Fibroblast of skin of left biceps (primary cell): ENCODE measurements around the gene PRR22.

Source experiments
- DNase-seq, 2 experiments: peaks; one replicate each; pipeline ENCODE4 v3.0.0-alpha.2; 2013; ENCODE audit warnings: low read depth in 2 of 2

Gene PRR22

GRCh38 chr19:5784581-5785147 lies at the start of gene PRR22:
Gene PRR22, minus strand, starts transcription at chr19:5784746. Its CDS starts 86 bp downstream, at chr19:5784660.
- no peak for DNase-seq

- DNase-seq = no peak
Measured at GRCh38 chr19:5832527-5833216, 48.1 kb upstream of the PRR22 start.

DNA sequence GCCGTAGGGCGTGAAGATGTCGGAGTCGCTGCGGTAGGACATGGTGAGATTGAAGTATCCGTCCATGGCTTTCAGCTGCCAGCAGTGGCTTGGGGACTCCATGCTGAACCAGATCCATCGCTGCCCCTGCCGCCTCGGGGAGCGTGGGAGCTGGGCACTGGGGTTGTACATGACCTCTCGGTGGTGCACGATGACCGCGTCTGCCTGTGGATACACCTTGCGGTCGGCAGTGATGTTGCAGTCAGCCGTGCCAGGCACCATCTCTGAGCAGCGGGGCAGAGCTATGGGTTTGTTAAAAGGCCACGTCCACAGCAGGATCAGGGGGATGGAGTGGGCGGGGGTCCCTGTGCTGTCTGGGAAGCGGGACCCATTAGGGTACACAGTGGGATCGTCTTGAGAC lies 47.5 kb upstream of the PRR22 start:
- no peak for DNase-seq

DNA sequence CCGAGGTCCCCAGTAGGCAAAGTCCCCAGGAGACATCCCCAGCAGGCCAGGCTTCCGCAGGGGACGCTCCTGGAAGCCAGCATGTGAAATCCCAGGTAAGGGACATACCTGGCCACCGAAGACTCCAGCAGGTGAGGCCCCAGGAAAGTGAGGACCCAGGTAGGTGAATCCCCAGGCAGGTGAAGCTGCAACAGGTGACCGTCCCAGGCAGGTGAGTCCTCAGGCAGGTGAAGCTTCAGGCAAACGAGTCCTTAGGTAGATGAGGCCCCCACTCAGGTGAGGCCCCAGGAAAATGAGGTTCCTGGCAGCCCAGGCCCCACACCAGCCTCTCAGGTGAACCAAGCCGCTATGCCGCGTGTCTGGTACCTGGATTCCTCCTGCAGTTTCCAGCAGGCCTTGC lies 46.6 kb upstream of the PRR22 start:
- no peak for DNase-seq

- DNase-seq = no peak
Measured at GRCh38 chr19:5829567-5830310, 45.2 kb upstream of the PRR22 start.

DNA sequence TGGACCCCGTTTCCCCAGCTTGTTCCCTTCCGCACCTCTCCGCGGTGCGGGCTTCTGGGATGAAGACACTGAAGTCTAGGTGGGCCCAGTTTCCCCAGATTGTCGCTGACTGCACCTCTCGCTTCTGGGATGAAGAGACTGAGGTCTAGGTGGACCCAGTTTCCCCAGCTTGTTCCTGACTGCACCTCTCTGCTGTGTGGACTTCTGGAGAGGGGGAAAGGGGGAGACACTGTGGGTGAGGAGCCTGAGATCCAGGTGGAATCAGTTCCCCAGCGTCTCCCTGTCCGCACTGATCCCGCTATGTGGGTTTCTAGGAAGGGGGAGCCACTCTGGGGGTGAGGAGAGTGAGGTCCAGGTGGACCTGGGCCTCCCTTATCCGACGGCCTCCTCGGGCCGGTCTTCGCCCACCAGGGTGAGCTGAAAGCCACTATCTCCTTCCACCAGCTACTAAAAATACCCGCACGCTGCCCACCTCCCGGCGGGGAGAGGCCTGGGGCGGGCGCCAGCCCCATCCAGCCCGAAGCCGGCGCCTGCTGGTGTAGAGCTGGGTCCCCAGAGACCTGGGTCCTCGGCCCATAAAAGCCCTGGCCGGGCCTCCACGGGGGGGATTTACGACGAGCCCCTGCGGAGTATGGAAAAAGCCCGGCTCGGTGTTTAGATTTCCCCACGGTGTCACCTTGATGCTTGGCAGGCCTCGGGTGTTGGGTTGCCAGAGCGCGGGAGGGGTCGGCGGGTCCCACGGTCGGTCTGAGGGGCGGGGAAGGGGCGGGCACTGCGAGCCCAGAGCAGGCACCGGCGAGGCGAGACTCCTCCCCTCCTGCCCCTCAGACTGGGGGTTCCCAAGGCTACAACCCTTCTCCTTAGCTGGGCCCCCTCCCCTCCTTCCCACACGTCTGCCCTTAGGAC lies 44.4 kb upstream of the PRR22 start:
- no peak for DNase-seq

DNA sequence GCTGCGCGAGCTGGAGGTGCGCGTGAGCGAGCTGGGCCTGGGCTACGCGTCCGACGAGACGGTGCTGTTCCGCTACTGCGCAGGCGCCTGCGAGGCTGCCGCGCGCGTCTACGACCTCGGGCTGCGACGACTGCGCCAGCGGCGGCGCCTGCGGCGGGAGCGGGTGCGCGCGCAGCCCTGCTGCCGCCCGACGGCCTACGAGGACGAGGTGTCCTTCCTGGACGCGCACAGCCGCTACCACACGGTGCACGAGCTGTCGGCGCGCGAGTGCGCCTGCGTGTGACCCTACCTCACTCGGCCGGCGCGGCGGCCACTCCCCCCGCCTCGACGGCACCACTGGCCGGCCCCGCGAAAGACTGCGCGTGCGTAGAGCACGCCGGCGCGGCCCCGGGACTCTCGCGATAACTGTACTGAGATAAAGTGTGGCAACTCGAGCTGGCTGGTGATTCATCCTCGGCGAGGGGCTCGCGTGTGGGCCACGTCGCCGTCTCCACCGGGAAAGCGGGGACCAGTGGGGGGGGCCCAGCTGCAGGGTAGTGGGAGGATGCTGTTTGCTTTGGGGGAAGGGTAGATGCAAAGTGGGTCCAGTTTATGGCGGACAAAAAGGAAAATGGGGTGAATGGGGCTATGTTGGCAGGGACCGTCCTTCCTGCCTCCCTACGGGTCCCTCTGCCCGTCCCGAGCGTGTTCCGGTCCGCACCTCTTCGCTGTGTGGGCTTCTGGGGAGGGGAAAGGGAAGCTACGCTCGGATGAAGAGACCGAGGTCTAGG lies 43.5 kb upstream of the PRR22 start:
- peak; percentile 86 to 88 for DNase-seq

GRCh38 chr19:5827342-5827890 lies 42.9 kb upstream of the PRR22 start:
- no peak for DNase-seq

DNA sequence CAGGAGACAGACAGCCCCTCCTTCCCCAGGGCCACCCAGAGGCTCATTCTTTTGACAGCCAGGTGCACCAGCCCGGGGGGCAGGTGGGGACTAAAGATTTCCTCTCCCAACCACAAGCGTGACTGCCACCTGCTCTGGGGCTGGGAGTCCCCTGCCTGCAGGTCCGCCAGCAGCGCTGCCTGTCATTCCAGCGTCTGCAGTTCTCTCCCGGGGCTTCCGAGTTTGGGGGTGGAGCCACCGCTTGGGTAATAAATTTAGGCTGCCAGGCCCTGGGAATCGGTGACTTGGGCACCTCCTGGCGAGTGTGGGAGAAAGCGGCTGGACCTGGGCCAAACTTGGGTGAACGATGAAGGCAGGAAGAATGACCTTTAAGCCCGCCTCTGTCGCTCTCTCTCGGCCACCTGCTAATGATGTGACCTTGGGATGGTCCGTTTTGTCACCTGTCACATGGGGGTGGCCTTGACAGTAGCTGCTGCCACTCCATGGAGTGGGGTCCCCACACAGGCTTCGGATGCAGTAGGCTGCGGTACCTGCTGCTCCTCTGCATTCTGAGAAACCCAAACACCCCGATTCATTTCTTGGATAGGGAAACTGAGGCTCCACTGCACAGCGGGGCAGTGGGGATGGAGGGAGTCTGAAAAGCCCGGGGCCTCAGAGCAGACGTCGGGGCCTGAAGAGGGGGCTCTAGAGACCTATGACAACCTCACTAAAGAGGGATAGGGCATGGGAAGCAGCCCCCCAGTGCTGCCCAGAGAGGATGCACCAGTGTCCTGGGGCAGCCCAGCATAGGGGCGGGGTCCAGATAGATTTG lies 42.2 kb upstream of the PRR22 start:
- no peak for DNase-seq

DNA sequence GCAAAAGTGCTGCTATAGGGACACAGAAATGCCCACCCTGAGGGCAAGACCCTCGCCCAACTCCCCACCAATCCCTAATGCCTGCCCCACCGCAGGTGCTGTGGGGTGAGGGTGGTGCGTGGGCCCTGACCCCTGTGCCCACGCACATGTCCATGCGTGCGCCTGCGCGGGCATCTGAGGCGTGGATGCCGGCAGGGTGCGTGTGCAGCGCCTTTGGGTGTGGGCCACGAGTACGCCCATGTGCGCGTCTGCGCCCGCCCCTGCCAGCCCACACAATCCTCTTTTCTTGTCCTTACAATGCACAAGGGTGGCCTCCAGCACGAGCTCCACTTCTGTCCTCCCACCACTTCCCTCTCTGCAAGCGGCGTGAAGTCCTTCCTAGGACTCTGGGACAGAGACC lies 40.6 kb upstream of the PRR22 start:
- no peak for DNase-seq

GRCh38 chr19:5824751-5825150 lies 40.2 kb upstream of the PRR22 start:
- no peak for DNase-seq

GRCh38 chr19:5823579-5824281 lies 39.2 kb upstream of the PRR22 start:
- no peak for DNase-seq

DNA sequence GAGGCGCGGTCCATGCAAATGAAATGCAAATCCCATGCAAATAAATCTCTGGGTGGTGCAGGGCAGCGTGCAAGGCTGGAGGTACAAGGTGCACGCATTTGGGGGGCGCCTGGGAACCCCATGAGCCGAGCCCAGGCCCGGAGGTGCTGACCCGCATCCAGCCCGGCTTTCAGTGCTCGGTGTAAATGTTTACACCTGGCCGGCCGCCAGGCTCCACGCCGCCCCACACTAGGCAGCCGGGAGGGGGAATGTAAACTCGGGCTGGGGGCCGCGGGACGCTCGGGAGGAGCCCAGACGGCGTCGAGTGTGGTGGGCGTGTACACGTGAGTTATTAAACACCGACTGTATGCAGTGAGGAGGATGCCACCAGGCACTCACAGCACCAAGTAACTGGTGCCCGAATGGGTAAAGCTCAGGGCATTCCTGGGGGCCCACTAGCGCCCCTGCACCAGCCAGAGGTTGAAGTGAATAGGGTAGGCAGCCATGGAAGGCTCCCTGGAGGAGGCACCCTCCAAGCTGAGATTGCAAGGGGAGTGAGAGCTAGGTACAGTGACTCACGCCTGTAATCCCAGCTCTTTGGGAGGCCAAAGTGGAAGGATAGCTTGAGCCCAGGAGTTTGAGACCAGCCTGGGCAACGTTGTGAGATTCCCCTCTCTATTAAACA lies 37.8 kb upstream of the PRR22 start:
- DNase-seq = no peak

- no peak for DNase-seq
Measured at GRCh38 chr19:5821521-5822180, 37.1 kb upstream of the PRR22 start.

DNA sequence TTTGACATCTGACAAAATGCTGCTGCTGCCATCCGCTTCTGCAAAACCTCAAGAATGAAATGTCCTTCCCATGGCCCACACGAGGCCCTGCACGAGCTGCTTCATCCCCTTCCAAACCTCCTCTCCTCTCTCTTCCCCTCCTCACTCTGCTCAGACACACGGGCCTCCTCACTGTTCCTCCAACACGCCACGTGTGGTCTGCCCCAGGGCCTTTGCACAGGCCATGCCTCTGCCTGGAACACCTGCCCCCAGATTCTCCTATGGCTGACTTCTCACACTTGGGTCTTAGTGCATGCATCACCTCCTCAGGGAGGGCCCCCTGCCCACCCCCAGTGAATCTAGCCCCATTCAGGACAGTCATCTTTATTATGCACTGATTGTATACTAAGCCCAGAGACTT lies 36.2 kb upstream of the PRR22 start:
- no peak for DNase-seq

GRCh38 chr19:5818594-5818993 lies 34.0 kb upstream of the PRR22 start:
- no peak for DNase-seq

DNA sequence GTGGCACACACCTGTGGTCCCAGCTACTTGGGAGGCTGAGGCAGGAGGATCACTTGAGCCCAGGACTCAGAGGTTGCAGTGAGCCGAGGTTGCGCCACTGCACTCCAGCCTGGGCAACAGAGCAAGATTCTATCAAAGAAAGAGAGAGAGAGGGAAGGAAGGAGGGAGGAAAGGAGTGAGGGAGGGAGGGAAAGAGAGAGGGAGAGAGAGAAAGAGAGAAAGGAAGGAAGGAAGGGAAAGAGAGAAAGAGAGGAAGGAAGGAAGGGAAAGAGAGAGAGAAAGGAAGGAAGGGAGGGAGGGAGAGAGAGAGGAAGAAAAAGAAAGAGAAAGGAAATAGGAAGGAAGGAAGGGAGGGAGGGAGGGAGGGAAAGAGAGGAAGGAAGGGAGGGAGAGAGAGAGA lies 32.7 kb upstream of the PRR22 start:
- DNase-seq = no peak

DNA sequence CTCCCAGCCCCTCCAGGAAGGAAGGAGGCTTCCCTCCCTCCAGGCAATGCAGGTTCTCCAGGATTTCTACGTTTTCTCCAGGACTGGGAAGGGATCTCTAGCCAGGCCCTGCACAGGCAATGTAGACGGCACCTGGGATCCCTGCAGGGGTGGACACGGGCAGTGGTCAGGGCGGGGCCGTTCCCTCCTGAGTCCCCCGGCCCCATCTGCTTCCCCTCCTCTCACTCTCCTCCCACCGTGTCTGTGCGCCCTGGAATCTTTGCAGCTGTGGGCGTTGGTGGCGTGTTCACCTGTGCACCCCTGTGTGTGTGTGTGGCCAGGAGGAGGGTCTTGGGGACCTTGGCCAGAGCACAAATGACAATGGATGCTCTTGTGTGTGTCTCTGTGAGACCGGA lies 30.3 kb upstream of the PRR22 start:
- DNase-seq = no peak
